HepG2 (cell line): ENCODE results near the gene SP6. TPM values are rescaled to one million over a fixed set of nuclear protein-coding genes. Genes with fewer than 3 reads are reported as not detected.
A peak's percentile ranks its signal among the peaks of the same experiment; 100 is the strongest.

Experiments
- ARID5B ChIP-seq: IDR thresholded peaks from 2 replicates; pipeline ENCODE4 v1.4.0; 2020; ENCODE audit warnings: mild to moderate bottlenecking, missing genetic modification reagents
- FOXK1 ChIP-seq: sonication (generic); formaldehyde crosslinking; IDR thresholded peaks from 2 replicates; pipeline ENCODE4 v1.4.0; 2020; ENCODE audit warnings: low read depth, missing genetic modification reagents, borderline replicate concordance
- HOMEZ ChIP-seq: IDR thresholded peaks from 2 replicates; pipeline ENCODE4 v1.6.1; 2016; ENCODE audit warnings: low read depth
- KDM5B ChIP-seq: sonication (generic); formaldehyde crosslinking; IDR thresholded peaks from 2 replicates; pipeline ENCODE4 v1.4.0; 2020; ENCODE audit warnings: missing genetic modification reagents, mild to moderate bottlenecking, borderline replicate concordance
- KLF11 ChIP-seq: IDR thresholded peaks from 2 replicates; pipeline ENCODE4 v1.6.1; 2016; ENCODE audit warnings: missing compliant biosample characterization
- LCORL ChIP-seq, 2 experiments: fragments of 450-650 bp in 1 of 2; sonication (generic) in 1 of 2; formaldehyde crosslinking in 1 of 2; IDR thresholded peaks; 2 replicates each; pipeline versions ENCODE4 v1.5.0 to v1.6.1; 2017 to 2020; ENCODE audit warnings: antibody characterized with exemption in 1 of 2, missing genetic modification reagents in 1 of 2
- MEIS1 ChIP-seq: sonication (generic); formaldehyde crosslinking; IDR thresholded peaks from 2 replicates; pipeline ENCODE4 v1.9.0; 2021; ENCODE audit warnings: mild to moderate bottlenecking, missing genetic modification reagents, moderate library complexity, borderline replicate concordance
- NRL ChIP-seq: sonication (generic); formaldehyde crosslinking; IDR thresholded peaks from 2 replicates; pipeline ENCODE4 v1.5.0; 2020; ENCODE audit warnings: missing genetic modification reagents, mild to moderate bottlenecking, moderate library complexity, borderline replicate concordance
- PRDM10 ChIP-seq: sonication (generic); formaldehyde crosslinking; IDR thresholded peaks from 2 replicates; pipeline ENCODE4 v1.4.0; 2020; ENCODE audit warnings: low read depth, missing genetic modification reagents
- TFDP2 ChIP-seq: sonication (generic); formaldehyde crosslinking; IDR thresholded peaks from 2 replicates; pipeline ENCODE4 v1.4.0; 2020; ENCODE audit warnings: missing genetic modification reagents
- ZBTB39 ChIP-seq: sonication (generic); formaldehyde crosslinking; IDR thresholded peaks from 2 replicates; pipeline ENCODE4 v1.5.0; 2020; ENCODE audit warnings: missing genetic modification reagents
- ZNF256 ChIP-seq: sonication (generic); formaldehyde crosslinking; conservative IDR thresholded peaks from 2 replicates; pipeline ENCODE4 v1.4.0; 2020; ENCODE audit warnings: missing genetic modification reagents
- ZNF605 ChIP-seq: sonication (generic); formaldehyde crosslinking; IDR thresholded peaks from 2 replicates; pipeline ENCODE4 v1.8.0; 2022; ENCODE audit warnings: mild to moderate bottlenecking, missing genetic modification reagents
- ZNF891 ChIP-seq: sonication (generic); formaldehyde crosslinking; IDR thresholded peaks from 2 replicates; pipeline ENCODE4 v1.5.0; 2020; ENCODE audit warnings: mild to moderate bottlenecking, missing genetic modification reagents
- polyA plus RNA-seq, 8 experiments: library from polyadenylated mRNA; depleted of rRNA in 3 of 8; stranded (reverse) in 7 of 8; unstranded in 1 of 8; fragments of >200 nt; fragmentation: Illumina TruSeq in 4 of 8; extraction: Trizol in 4 of 8; gene quantifications; 2 replicates each; pipeline versions ENCODE4 v1.2.1 to v1.2.3, GENCODE V29; 2011 to 2016; ENCODE audit warnings: low read depth in 4 of 8, missing spikeins in 1 of 8, mixed read lengths in 1 of 8; ENCODE audit not compliant: insufficient read depth in 1 of 8
- total RNA-seq, 5 experiments: library from RNA; depleted of rRNA; stranded (reverse); fragments of >200 nt; fragmentation: Illumina TruSeq; extraction: Trizol; gene quantifications; 2 replicates each; pipeline ENCODE4 v1.2.3, GENCODE V29; 2016; ENCODE audit warnings: low read depth in 1 of 5

SP6 gene
- total and polyA plus RNA-seq, 2 of the 13 experiments (the other 11 are each of a cell fraction or from before 2014, with no cell fraction given): 0.07 TPM

GRCh38 chr17:47821424-47822391 is 29.3 kb downstream of the SP6 start, which contains the start of gene OSBPL7 (continued):
- 0 out of 2 replicates have a peak, but pooled peaks have one; percentile 46 for TF ChIP-seq ZBTB39 (CRISPR knock-in tag)
- peak; percentile 80 for TF ChIP-seq KDM5B (CRISPR knock-in tag)
- peak; percentile 62; the same call in 1 of the 2 replicates for TF ChIP-seq PRDM10 (CRISPR knock-in tag)
- TF ChIP-seq MEIS1: no peak
- no peak for TF ChIP-seq ZNF256 (CRISPR knock-in tag)
- peak; percentile 95 for TF ChIP-seq HOMEZ (CRISPR knock-in tag)
- no peak for TF ChIP-seq NRL (CRISPR knock-in tag)
- peak; percentile 76 for TF ChIP-seq ARID5B (CRISPR knock-in tag)
- TF ChIP-seq KLF11: no peak
- peak; percentile 80 for TF ChIP-seq TFDP2 (CRISPR knock-in tag)
- peak; percentile 53; the same call in 1 of the 2 replicates for TF ChIP-seq FOXK1
- TF ChIP-seq ZNF891 (CRISPR knock-in tag): no peak
- peak; percentile 30; the same call in 1 of the 2 replicates for TF ChIP-seq ZNF605
- TF ChIP-seq LCORL (IDR thresholded peaks at IDR 0.05): no peak
- TF ChIP-seq LCORL (CRISPR knock-in tag; IDR thresholded peaks at IDR 0.05): peak; percentile 70
